Mesendoderm (in vitro differentiated cells): ENCODE data around the gene EGF.

Source experiments
- DNase-seq: peaks from one replicate; pipeline ENCODE4 v3.0.0; 2013
- H2AK5ac ChIP-seq: 2 replicates; pipeline ENCODE4 v1.6.1; 2013; ENCODE audit warnings: low read length, inconsistent platforms
- H2BK120ac ChIP-seq: 2 replicates; pipeline ENCODE4 v1.6.1; 2013; ENCODE audit warnings: low read depth, mild to moderate bottlenecking, low read length, moderate library complexity, mixed read lengths
- H2BK15ac ChIP-seq: replicated peaks from 2 replicates; pipeline ENCODE4 v1.6.1; 2013; ENCODE audit warnings: low read depth, mild to moderate bottlenecking, moderate library complexity
- H2BK5ac ChIP-seq: 2 replicates; pipeline ENCODE4 v1.6.1; 2013; ENCODE audit warnings: low read length, inconsistent platforms
- H3K18ac ChIP-seq: 2 replicates; pipeline ENCODE4 v1.6.1; 2013; ENCODE audit warnings: mild to moderate bottlenecking, low read length, mixed read lengths
- H3K23ac ChIP-seq: one replicate; pipeline ENCODE4 v1.6.1; 2013; ENCODE audit warnings: low read length
- H3K27ac ChIP-seq: 2 replicates; pipeline ENCODE4 v1.5.1; 2013; ENCODE audit warnings: low read depth, mild to moderate bottlenecking, inconsistent platforms, low read length, moderate library complexity
- H3K27me3 ChIP-seq: 2 replicates; pipeline ENCODE4 v1.6.1; 2013; ENCODE audit warnings: low read length, control low read depth, mild to moderate bottlenecking, inconsistent platforms; ENCODE audit not compliant: insufficient read depth, poor library complexity
- H3K36me3 ChIP-seq: 2 replicates; pipeline ENCODE4 v1.6.1; 2013; ENCODE audit warnings: low read length, inconsistent platforms; ENCODE audit not compliant: control insufficient read depth, insufficient read depth
- H3K4ac ChIP-seq: one replicate; pipeline ENCODE4 v1.6.1; 2013; ENCODE audit warnings: low read depth, mild to moderate bottlenecking, low read length, moderate library complexity
- H3K4me1 ChIP-seq: 2 replicates; pipeline ENCODE4 v1.6.1; 2013; ENCODE audit warnings: low read depth, low read length, inconsistent platforms; ENCODE audit not compliant: control insufficient read depth
- H3K4me2 ChIP-seq: 2 replicates; pipeline ENCODE4 v1.6.1; 2013; ENCODE audit warnings: low read length
- H3K4me3 ChIP-seq: 2 replicates; pipeline ENCODE4 v1.5.1; 2013; ENCODE audit warnings: mild to moderate bottlenecking, low read length
- H3K56ac ChIP-seq: one replicate; pipeline ENCODE4 v1.6.1; 2013; ENCODE audit warnings: low read length
- H3K79me1 ChIP-seq: 2 replicates; pipeline ENCODE4 v1.6.1; 2013; ENCODE audit warnings: low read length, inconsistent platforms
- H3K79me2 ChIP-seq: 2 replicates; pipeline ENCODE4 v1.6.1; 2013; ENCODE audit warnings: mild to moderate bottlenecking, low read length; ENCODE audit not compliant: control insufficient read depth, insufficient read depth
- H3K9ac ChIP-seq: 2 replicates; pipeline ENCODE4 v1.6.1; 2013; ENCODE audit warnings: low read length, inconsistent platforms
- H4K5ac ChIP-seq: one replicate; pipeline ENCODE4 v1.6.1; 2013; ENCODE audit warnings: low read length
- H4K8ac ChIP-seq: one replicate; pipeline ENCODE4 v1.6.1; 2013; ENCODE audit warnings: low read depth, mild to moderate bottlenecking, control low read depth, low read length, moderate library complexity
- WGBS: extraction: QIAGEN DNeasy Blood & Tissue Kit; methylation state at CpG from one replicate; pipeline ENCODE4 v1.1.7; 2013; ENCODE audit warnings: low lambda C conversion rate, missing lambda C conversion rate; ENCODE audit not compliant: insufficient coverage; ENCODE audit errors: extremely low coverage; 5-methylcytosine and 5-hydroxymethylcytosine counted together

The EGF gene

DNA sequence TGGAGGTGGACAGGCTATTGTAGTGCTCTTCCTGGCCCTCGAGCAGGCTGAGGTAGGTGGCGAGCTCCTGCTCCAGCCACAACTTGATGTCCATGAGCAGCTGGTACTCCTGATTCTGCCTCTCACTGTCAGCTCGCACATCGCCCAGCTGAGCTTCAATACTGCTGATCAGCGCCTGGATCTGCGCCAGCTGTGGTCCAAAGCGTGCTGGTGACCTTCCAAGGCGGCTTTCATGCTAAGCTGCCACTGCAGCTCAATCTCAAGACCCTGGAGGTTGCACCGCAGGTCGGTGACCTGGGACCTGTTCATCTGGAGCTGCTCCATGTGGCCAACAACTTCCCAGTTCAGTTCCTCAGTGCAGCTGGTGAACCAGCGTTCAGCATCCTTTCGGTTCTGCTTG is 33.6 kb upstream of the EGF start:
- Histone ChIP-seq H3K79me2 (no peaks in the 10 kb centered on the region), H2BK5ac (no peak overlapping the region), H2BK120ac (no peak overlapping the region), H2AK5ac (no peak overlapping the region), H3K23ac (no peak overlapping the region), H3K4me1 (no peaks in the 10 kb centered on the region), H3K4ac (no peak overlapping the region), H3K27ac (no peak overlapping the region), H3K36me3 (no peaks in the 10 kb centered on the region), H3K4me2 (no peak overlapping the region), H3K18ac (no peak overlapping the region), H3K27me3 (no peaks in the 10 kb centered on the region), H3K56ac (no peak overlapping the region), H2BK15ac (no peak overlapping the region), H3K9ac (no peak overlapping the region), H3K79me1 (no peaks in the 10 kb centered on the region), H4K5ac (no peak overlapping the region), H3K4me3 (no peak overlapping the region), H4K8ac (no peak overlapping the region)
- no peak for DNase-seq
- WGBS: no CpG with 5 or more reads among the region's 12 CpGs

DNA sequence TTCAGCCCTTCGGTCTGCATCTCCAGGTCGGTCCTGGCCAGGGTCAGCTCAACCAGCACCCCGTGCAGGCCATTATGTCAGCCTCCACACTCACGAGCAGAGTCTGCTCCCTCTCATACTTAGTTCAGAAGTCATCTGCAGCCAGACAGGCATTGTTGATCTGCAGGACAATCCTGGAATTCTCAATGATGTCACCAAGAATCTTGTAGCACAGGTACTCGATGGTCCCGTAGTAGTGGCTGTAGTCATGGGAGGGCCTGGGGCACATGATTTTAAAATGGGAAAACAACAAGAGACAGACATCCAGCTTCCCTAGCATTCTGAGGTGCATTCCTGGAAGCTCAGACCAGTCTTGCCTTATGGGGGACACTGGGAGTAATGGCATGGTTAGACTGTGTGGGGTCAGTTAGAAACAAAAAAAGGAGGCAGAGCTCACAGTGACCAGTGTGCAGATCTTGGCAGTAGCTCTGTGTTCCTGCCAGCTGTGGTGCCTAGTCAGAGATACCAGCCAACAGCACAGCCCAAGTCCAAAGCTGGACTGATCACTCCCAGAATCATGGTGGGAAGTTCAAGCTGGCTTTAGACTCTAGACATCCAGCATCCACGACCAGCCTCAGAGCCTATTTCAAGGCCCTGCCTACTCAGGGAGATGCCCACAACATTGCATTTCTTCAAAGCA is 32.9 kb upstream of the EGF start:
- H4K8ac ChIP-seq: no peak overlapping the region
- DNase-seq: no peak
- H3K79me2 ChIP-seq: no peaks in the 10 kb centered on the region
- no peaks in the 10 kb centered on the region for H3K79me1 ChIP-seq
- H3K27me3 ChIP-seq: no peaks in the 10 kb centered on the region
- no peak overlapping the region for H2BK5ac ChIP-seq
- no CpG with 5 or more reads among the region's 7 CpGs for WGBS
- H3K9ac ChIP-seq: no peak overlapping the region
- H3K4me1 ChIP-seq: no peaks in the 10 kb centered on the region
- no peak overlapping the region for H2BK15ac ChIP-seq
- H3K4ac ChIP-seq: no peak overlapping the region
- no peak overlapping the region for H3K23ac ChIP-seq
- no peak overlapping the region for H3K18ac ChIP-seq
- H2BK120ac ChIP-seq: no peak overlapping the region
- H2AK5ac ChIP-seq: no peak overlapping the region
- no peak overlapping the region for H3K4me2 ChIP-seq
- H3K56ac ChIP-seq: no peak overlapping the region
- H3K27ac ChIP-seq: no peak overlapping the region
- H3K36me3 ChIP-seq: no peaks in the 10 kb centered on the region
- H4K5ac ChIP-seq: no peak overlapping the region
- no peak overlapping the region for H3K4me3 ChIP-seq

DNA sequence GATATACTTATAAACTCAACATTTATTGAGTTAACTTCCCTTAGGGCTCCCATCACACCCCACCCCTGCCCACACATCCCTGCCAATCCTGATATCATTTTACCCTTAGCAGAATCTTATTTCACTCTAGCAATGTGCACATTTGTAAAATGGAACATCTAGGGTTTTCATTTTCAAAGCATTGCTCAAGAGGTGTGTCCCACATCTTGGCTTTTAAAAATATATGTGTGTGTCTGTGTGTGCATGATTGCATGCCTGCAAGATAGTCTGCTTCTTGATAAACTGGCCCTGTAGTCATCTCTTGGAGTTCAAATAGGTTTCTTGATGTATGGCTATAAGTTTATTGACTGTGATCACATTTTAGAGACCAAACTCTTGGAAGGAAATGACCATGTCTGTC is 26.4 kb upstream of the EGF start:
- Histone ChIP-seq H3K9ac (no peak overlapping the region), H2BK5ac (no peak overlapping the region), H3K36me3 (no peaks in the 10 kb centered on the region), H2BK120ac (no peak overlapping the region), H3K18ac (no peak overlapping the region), H3K4me2 (no peak overlapping the region), H3K27ac (no peak overlapping the region), H3K4me1 (no peaks in the 10 kb centered on the region), H3K79me2 (no peaks in the 10 kb centered on the region), H4K8ac (no peak overlapping the region), H2BK15ac (no peak overlapping the region), H3K4me3 (no peak overlapping the region), H4K5ac (no peak overlapping the region), H3K4ac (no peak overlapping the region), H3K79me1 (no peaks in the 10 kb centered on the region), H3K23ac (no peak overlapping the region), H2AK5ac (no peak overlapping the region), H3K56ac (no peak overlapping the region), H3K27me3 (no peaks in the 10 kb centered on the region)
- DNase-seq: no peak

DNA sequence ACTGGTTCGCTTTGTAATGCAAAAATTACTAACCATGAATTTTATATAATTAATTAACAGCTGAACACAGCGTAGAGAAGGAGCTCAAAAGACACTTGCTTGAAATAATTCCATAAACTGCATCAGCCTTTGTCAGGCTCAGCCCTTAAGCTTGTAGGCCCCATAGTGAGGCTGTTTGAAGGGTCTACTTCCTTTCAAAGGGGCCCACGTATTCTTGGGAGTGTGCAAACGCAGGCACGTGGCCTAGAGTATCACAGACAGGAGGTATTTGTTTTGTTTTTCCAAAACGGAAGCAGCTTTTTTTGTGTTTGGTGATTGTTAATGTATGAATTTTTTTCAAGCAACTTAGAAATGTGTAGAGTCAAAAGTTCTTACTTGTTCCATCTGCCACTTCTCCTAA is 25.6 kb upstream of the EGF start:
- H3K23ac ChIP-seq: no peak overlapping the region
- H3K4me2 ChIP-seq: no peak overlapping the region
- H3K4me1 ChIP-seq: no peaks in the 10 kb centered on the region
- H3K4me3 ChIP-seq: no peak overlapping the region
- no peak overlapping the region for H3K9ac ChIP-seq
- H3K56ac ChIP-seq: no peak overlapping the region
- H2AK5ac ChIP-seq: no peak overlapping the region
- no peaks in the 10 kb centered on the region for H3K79me2 ChIP-seq
- no peak overlapping the region for H3K27ac ChIP-seq
- H3K4ac ChIP-seq: no peak overlapping the region
- H3K79me1 ChIP-seq: no peaks in the 10 kb centered on the region
- no peak overlapping the region for H2BK15ac ChIP-seq
- H2BK120ac ChIP-seq: no peak overlapping the region
- no peak overlapping the region for H2BK5ac ChIP-seq
- no peak overlapping the region for H4K5ac ChIP-seq
- H3K18ac ChIP-seq: no peak overlapping the region
- no peaks in the 10 kb centered on the region for H3K36me3 ChIP-seq
- H4K8ac ChIP-seq: no peak overlapping the region
- no CpG with 5 or more reads among the region's 6 CpGs for WGBS
- H3K27me3 ChIP-seq: no peaks in the 10 kb centered on the region
- no peak for DNase-seq

DNA sequence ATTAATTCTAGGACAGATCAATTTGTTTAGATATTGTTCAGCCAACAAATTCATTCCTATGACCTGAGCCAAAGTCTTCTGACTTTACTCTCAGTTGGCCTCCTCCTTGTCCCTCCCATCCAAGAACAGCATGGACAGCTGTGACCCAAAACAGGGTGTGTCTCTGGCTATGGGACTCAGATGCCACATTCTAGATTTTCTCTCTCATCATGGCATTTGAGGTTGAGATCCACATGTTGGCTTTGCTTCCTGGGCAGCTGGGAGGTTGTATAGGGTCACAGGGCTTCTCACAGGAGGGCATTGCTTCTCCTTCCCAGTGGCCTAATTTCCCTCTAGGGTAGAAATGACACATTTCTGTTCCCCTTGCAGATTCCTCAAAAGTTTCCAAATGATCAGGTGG is 22.6 kb upstream of the EGF start:
- Histone ChIP-seq H3K79me1 (no peaks in the 10 kb centered on the region), H3K4me3 (no peak overlapping the region), H3K4me1 (no peaks in the 10 kb centered on the region), H4K8ac (no peak overlapping the region), H3K23ac (no peak overlapping the region), H3K4me2 (no peak overlapping the region), H4K5ac (no peak overlapping the region), H3K27ac (no peak overlapping the region), H3K56ac (no peak overlapping the region), H3K4ac (no peak overlapping the region), H3K18ac (no peak overlapping the region), H3K9ac (no peak overlapping the region), H2BK5ac (no peak overlapping the region), H3K36me3 (no peaks in the 10 kb centered on the region), H2BK120ac (no peak overlapping the region), H2BK15ac (no peak overlapping the region), H3K27me3 (no peaks in the 10 kb centered on the region), H3K79me2 (no peaks in the 10 kb centered on the region), H2AK5ac (no peak overlapping the region)
- DNase-seq: no peak

DNA sequence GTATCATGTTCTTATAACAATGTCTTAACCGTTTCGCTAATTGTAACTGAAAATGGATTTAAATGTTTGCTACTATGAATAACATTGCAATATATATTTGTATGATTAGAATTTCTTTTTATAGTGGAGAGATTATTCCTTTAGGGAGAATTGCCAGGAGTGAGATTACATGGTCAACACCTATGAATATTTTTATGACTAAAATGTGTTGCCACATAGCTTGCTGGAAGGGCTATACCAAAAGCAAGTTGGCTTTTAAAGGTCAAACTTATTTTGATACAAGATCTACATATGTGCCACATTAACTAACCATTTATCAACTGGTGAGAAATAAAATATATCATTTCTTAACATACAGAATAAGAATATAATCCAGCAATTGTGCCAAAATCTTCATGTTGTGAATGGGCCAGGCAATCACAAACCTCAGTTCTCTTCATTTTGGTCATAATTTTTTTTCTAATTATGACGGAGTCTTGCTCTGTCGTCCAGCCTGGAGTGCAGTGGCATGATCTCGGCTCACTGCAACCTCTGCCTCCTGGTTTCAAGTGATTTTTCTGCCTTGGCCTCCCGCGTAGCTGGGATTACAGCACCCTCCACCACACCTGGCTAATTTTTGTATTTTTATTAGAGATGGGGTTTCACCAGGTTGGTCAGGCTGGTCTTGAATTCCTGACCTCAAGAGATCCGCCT is 10.0 kb upstream of the EGF start:
- no peak overlapping the region for H2AK5ac ChIP-seq
- H3K18ac ChIP-seq: no peak overlapping the region
- H3K79me2 ChIP-seq: no peaks in the 10 kb centered on the region
- no peak overlapping the region for H4K8ac ChIP-seq
- no peak for DNase-seq
- no peak overlapping the region for H2BK15ac ChIP-seq
- no peak overlapping the region for H2BK5ac ChIP-seq
- WGBS: no CpG with 5 or more reads among the region's 8 CpGs
- H4K5ac ChIP-seq: no peak overlapping the region
- no peak overlapping the region for H3K4me2 ChIP-seq
- no peak overlapping the region for H3K56ac ChIP-seq
- H2BK120ac ChIP-seq: no peak overlapping the region
- no peaks in the 10 kb centered on the region for H3K36me3 ChIP-seq
- H3K4me3 ChIP-seq: no peak overlapping the region
- H3K4me1 ChIP-seq: no peaks in the 10 kb centered on the region
- no peak overlapping the region for H3K23ac ChIP-seq
- no peaks in the 10 kb centered on the region for H3K79me1 ChIP-seq
- H3K27ac ChIP-seq: no peak overlapping the region
- H3K27me3 ChIP-seq: no peaks in the 10 kb centered on the region
- no peak overlapping the region for H3K4ac ChIP-seq
- H3K9ac ChIP-seq: no peak overlapping the region
